Astrocyte (in vitro differentiated cells and primary cell): ENCODE results near the gene CTNNBIP1.

ENCODE experiments used
- EZH2 ChIP-seq: IDR thresholded peaks from 2 replicates; pipeline ENCODE4 v1.6.1; 2012; ENCODE audit warnings: mild to moderate bottlenecking, low read length, inconsistent platforms; ENCODE audit not compliant: insufficient read depth
- TF ChIP-seq, protein P1 (sequence below): IDR thresholded peaks from 2 replicates; pipeline ENCODE4 v1.5.1; 2011; ENCODE audit warnings: low read depth, mild to moderate bottlenecking, inconsistent platforms, low read length, moderate library complexity; ENCODE audit not compliant: insufficient read depth

DNA sequence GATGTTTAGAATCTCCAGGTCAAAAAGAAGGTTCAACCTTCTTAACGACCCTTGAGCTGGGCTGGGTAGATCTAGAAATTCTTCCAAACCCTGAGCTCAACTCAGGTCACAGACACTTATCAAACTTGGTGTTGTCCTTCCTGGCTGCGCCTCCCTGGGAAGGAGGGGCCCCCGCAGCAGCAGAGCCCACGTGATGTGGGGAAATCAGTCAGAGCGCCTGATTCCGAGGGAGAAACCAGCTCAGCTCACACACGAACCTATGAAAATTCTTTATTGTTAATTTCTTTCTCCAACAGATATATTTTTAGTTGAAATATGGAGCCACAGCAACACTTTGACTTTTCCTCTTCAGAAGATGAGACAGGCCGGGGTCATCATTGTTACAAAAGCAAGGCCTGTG lies 62.0 kb downstream of the CTNNBIP1 start:
- TF ChIP-seq, protein P1, sequence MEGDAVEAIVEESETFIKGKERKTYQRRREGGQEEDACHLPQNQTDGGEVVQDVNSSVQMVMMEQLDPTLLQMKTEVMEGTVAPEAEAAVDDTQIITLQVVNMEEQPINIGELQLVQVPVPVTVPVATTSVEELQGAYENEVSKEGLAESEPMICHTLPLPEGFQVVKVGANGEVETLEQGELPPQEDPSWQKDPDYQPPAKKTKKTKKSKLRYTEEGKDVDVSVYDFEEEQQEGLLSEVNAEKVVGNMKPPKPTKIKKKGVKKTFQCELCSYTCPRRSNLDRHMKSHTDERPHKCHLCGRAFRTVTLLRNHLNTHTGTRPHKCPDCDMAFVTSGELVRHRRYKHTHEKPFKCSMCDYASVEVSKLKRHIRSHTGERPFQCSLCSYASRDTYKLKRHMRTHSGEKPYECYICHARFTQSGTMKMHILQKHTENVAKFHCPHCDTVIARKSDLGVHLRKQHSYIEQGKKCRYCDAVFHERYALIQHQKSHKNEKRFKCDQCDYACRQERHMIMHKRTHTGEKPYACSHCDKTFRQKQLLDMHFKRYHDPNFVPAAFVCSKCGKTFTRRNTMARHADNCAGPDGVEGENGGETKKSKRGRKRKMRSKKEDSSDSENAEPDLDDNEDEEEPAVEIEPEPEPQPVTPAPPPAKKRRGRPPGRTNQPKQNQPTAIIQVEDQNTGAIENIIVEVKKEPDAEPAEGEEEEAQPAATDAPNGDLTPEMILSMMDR, result no peak
- no peak for TF ChIP-seq EZH2
